HG03159 (cell line): Measurements from ENCODE around the gene SERP1.
"Not testable (repeated sequence)": the region's sequence is repeated elsewhere in the genome, so short reads cannot be mapped to it uniquely, and the experiment has no call there.

Experiments used
- ATAC-seq: cut with Tn5 transposase; IDR thresholded peaks from one replicate; pipeline ENCODE4 v1.9.1; 2021; ENCODE audit warnings: mild to moderate bottlenecking, moderate library complexity; ENCODE audit not compliant: unreplicated experiment

Gene SERP1

GRCh38 chr3:150540297-150540696 is 6.0 kb downstream of the SERP1 start:
- ATAC-seq, result no peak

GRCh38 chr3:150538324-150539208 is 7.7 kb downstream of the SERP1 start:
- no peak for ATAC-seq

DNA sequence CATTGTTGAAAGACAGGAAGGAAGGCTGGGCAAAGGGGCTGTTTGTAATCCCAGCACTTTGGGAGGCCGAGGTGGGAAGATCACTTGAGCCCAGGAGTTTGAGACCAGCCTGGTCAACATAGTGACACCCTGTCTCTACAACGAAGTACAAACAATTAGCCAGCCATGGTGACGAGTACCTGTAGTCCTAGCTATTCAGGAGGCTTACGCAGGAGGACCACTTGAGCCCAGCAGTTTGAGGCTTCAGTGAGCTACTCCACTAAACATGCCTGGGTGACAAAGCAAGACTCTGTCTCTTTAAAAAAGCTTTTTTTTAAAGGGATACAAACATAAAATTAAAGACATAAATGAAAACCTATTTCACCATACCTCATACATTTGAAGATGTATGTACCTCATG is 11.1 kb downstream of the SERP1 start:
- ATAC-seq, result no peak

- no peak for ATAC-seq
These were observed 14.5 kb downstream of the SERP1 start for GRCh38 chr3:150531775-150532174.

DNA sequence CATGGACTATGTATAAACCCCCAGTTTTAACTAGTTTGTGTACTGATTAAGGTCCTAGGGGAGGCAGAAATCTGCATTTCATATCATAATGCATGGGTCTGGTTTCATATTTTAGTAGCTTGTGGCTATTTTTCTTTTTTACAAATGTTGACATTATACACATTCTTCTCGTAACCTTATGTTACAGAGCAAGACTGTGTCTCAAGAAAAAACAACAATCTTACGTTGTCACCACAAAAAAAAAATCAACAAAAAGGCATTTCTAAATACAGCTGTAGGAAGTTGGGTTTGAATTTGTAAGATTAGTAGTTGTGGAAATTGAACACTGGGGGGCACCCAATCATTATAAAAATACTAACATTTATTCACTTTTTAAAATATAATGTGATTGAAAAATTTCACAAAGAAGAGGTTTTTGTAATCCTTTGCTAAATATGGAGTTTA is 17.9 kb downstream of the SERP1 start:
- no peak for ATAC-seq

DNA sequence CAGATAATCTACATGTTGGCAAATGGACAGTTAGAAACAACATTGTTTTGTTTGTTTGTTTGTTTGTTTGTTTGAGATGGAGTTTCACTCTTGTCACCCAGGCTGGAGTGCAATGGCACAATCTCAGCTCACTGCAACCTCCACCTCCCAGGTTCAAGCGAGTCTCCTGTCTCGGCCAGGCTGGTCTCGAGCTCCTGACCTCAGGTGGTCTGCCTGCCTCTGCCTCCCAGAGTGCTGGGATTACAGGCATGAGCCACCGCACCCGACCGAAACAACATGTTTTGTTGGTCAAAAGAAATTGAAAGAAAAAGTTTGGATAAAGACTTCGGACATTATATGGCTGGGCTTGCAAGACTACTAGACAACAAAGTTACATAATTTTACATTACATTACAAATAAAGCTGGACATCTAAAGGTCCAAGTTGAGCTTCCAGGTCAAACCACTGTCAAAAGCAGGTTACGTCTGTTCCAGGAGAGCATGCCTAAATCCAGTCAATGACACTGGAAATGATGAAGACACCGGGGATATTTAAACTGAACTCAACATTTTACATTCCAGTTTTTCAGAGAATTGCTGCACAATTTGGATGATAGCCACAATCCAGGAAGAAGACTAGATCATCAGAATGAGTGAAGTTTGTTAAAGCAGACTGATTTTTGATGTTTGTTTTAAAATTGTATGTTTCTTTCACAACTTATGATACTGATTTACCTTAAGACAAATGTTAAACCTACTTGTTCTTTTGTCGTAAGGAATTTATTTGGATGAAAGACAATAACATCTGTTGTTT is 18.6 kb downstream of the SERP1 start:
- no peak for ATAC-seq

DNA sequence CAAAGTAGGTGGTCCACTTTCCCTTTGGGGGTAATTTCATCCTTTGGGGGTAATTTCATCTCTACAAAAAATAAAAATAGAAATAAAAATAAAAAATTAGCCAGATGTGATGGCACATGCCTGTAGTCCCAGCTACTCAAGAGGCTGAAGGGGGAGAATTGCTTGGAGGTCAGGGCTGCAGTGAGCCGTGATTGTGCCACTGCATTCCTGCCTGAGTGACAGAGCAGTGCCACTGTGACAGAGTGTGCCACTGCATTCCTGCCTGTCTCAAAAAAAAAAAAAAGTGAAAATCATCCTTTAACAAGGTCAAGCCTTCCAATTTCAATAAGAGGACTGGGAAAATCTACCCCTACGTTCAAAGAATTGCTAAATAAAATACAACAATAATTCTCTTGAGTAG is 22.8 kb downstream of the SERP1 start:
- no peak for ATAC-seq

DNA sequence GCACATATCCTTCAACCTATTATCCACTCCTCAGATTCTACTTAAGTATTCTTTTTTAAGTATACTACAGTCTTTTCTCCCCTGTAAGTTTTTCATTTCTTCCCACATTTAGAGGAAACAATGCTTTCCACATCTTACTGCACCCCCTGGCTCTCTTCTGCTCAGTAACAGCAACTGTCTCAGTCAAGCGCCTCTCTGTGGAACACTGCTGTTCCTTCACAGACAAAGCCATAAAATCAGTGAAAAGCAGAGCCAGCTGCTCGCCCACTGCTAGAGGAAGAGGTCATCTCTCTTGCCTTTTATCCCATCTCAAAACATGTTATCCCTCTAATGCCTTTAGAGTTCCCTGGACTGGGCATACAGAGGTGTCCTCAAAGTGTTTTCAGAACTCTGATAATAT is 24.8 kb downstream of the SERP1 start:
- no peak for ATAC-seq

DNA sequence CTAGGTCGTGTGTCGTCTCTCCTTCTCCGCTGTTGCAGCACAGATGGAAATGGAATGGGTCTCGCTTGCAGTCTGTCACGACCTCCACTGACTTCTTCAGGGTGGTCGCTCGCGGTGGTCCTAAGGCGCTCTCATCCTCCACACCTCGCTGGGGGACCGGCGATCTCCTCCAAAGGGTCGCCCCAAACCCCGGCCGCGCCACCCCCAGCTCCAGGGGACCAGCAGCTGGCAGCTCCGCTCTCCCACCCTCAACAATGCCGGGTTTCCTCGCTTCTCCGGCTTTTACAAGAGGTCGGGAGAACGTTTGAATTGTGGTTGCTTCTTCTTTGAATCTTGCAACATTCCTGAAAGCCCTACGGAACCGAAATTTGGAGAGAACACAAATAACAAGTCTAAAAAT is 25.9 kb downstream of the SERP1 start:
- ATAC-seq, result no peak

GRCh38 chr3:150519026-150519425 is 27.3 kb downstream of the SERP1 start:
- ATAC-seq, result no peak

DNA sequence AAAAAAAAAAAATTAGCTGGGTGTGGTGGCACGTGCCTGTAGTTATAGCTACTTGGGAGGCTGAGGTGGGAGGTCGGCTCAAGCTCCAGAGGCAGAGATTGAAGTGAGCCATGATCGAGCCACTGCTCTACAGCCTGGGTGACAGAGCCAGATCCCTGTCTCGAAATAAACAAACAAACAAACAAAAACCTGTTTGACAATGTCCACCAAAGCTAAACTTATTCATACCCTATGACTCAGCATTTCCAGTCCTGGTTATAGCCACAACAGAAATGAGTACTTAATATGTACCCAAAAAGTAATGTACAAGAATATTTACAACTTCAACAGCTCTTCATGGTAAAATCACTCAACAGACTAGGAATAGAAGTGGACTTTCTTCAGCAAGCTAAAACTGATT is 31.1 kb downstream of the SERP1 start:
- no peak for ATAC-seq

GRCh38 chr3:150511122-150511821 is 35.0 kb downstream of the SERP1 start:
- ATAC-seq, result no peak

DNA sequence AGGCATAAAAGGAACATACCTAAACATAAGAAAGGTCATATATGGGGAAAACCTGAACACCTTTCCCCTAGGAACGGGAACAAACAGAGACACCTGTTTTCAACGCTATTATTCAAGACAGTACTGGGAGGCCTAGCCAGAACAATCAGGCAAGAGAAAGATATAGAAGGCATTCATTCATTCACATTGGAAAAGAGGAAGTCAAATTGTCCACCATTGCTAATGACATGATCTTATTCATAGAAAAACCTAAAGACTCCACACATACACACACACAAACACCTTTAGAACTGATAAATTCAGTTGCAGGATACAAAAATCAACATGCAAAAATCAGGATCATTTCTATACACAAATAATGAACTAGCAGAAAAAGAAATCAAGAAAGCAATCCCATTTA is 36.5 kb downstream of the SERP1 start:
- no peak for ATAC-seq

- no peak for ATAC-seq
These were observed 37.9 kb downstream of the SERP1 start for GRCh38 chr3:150508401-150508800.

GRCh38 chr3:150504483-150504882 is 41.8 kb downstream of the SERP1 start:
- ATAC-seq, result no peak

- no peak for ATAC-seq
These were observed 42.7 kb downstream of the SERP1 start for GRCh38 chr3:150503402-150504099.

DNA sequence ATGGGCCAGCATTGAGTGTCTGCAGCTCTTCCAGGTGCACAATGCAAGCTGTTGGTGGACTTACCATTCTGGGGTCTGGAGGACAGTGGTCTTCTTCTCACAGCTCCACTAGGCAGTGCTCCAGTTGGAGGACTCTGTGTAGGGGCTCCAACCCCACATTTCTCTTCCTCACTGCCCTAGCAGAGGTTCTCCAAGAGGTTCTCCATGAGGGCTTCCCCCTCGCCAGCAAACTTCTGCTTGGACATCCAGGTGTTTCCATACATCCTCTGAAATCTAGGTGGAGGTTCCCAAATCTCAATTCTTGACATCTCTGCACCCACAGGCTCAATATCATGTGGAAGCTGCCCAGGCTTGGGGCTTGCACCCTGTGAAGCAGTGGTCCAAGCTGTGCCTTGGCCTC is 45.3 kb downstream of the SERP1 start:
- ATAC-seq, result not testable (repeated sequence)

GRCh38 chr3:150497956-150498355 is 48.3 kb downstream of the SERP1 start:
- no peak for ATAC-seq

GRCh38 chr3:150495563-150496168 is 50.6 kb downstream of the SERP1 start:
- no peak for ATAC-seq

DNA sequence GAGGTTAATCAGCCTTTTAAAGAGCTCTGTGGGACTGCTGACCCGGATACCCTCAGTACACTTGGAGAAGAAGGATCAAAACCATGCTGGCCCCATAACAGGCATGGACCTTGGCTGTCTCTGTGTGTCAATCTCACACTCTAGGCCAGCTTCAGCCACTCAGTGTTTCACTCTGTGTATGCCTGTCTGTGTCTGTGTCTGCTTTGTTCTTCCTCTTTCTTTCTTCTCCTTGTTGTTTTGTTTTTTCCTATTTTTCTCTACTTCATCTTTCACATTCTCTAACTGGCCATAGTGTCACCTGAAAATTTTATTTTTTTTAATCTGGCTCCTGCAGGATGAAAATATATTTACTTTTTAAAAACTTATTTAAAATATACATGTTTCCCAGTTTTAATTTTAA is 51.1 kb downstream of the SERP1 start:
- ATAC-seq, result no peak
